22Rv1 (cell line): ENCODE results near the gene EXOC3.

ENCODE experiments used
- CTCF ChIP-seq: fragments of 450-650 bp; IDR thresholded peaks from 2 replicates; pipeline ENCODE4 v1.5.1; 2017; ENCODE audit warnings: mild to moderate bottlenecking
- ZFX ChIP-seq: fragments of 450-650 bp; IDR thresholded peaks from 2 replicates; pipeline ENCODE4 v1.6.1; 2017; ENCODE audit warnings: antibody characterized with exemption, borderline replicate concordance

- no peak for TF ChIP-seq CTCF
- TF ChIP-seq ZFX, result no peak
Measured at GRCh38 chr5:432928-433791, 9.8 kb upstream of the EXOC3 start.
